Stimulated activated CD8-positive, alpha-beta memory T cell treated with anti-CD3 and anti-CD28 coated beads, Interleukin-7, amount 100 ng/mL, for 48 hours (primary cell): ENCODE results near the gene R3HDM2.

ENCODE experiments used
- DNase-seq, 2 donors: peaks; one replicate each; pipeline ENCODE4 v3.0.0-alpha.2; 2020; ENCODE audit warnings: low read depth in 1 of 2; ENCODE audit errors: extremely low read depth in 1 of 2

R3HDM2 gene

DNA sequence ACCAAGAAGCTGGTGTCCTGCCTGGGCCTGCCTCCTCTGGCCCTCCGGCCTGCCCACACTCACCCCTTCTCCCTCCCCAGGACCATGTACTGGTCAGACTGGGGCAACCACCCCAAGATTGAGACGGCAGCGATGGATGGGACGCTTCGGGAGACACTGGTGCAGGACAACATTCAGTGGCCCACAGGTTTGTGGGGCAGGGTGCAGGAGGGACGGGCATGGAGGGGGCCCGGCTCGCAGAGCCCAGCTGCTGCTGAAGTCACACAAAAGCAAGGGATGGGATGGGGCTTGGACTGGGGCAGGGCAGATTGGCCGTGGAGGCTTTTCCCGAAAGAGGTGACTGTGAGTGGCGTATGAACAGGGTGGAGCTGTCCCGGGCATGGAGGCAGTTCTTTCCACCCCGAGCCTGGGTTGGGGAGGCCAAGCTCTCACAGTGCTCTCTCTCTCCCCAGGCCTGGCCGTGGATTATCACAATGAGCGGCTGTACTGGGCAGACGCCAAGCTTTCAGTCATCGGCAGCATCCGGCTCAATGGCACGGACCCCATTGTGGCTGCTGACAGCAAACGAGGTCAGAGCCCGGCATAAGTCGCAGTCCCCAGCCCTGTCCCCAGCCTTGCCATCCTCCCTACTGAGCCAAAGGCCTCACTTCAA is 222.1 kb downstream of the R3HDM2 start:
- DNase-seq = no peak

DNA sequence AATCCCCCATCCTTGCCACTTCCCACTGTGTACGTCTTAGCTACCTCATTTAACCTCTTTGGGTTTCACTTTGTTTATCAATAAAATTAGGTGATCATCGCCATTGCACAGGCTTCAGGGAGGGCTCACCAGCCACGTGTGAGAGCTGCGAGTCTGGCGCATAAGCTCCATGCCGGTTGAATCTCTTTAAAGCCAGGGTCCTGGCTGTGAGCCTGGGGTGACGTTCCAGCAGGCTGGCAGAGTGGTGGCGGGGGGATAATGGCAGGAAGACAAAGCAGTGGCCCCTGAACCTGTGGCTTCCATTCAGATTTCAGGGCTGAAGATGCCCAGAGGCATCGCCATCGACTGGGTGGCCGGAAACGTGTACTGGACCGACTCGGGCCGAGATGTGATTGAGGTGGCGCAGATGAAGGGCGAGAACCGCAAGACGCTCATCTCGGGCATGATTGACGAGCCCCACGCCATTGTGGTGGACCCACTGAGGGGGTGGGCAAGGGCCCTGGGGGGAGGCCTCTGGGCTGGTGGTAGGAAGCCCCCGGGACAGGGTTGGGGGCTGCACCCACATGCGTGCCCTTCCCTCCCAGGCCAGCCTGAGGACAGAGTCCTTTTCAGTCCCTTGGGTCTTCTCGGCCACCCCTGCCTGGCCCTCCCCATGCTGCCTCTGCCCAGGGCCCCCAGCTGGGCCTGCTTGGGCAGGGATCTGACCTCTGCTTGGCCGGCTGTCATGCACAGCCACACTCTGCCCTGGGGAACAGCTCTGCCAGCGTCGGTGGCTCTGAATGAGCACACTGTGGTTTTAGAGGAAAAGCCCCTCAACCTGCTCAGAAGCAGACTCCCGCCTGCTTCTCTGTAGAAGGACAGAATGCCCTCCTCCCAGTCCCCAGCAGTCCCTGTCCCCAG is 222.9 kb downstream of the R3HDM2 start:
- no peak for DNase-seq

GRCh38 chr12:57205931-57206330 is 224.9 kb downstream of the R3HDM2 start:
- no peak for DNase-seq

DNA sequence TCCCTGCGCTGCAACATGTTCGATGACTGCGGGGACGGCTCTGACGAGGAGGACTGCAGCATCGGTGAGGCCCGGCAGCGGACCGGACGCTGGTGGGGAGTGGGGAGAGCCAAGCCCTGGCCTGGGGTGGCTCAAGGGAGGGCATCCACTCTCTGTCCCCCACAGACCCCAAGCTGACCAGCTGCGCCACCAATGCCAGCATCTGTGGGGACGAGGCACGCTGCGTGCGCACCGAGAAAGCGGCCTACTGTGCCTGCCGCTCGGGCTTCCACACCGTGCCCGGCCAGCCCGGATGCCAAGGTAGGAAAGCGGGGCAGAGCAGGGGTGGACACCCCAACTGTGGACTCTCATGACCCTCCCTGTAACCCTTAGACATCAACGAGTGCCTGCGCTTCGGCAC is 225.7 kb downstream of the R3HDM2 start:
- DNase-seq = no peak

DNA sequence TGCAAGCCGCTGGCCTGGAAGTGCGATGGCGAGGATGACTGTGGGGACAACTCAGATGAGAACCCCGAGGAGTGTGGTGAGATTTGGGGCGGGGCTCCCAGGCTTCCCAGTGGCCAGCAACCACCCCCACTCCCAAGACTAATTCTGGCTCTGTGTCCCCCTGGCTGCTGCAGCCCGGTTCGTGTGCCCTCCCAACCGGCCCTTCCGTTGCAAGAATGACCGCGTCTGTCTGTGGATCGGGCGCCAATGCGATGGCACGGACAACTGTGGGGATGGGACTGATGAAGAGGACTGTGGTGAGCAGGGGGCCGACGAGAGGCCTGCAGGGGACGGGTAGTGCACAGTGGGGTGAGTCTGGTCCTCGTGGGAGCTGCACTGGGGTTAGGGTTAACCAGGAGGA is 226.4 kb downstream of the R3HDM2 start:
- no peak for DNase-seq

DNA sequence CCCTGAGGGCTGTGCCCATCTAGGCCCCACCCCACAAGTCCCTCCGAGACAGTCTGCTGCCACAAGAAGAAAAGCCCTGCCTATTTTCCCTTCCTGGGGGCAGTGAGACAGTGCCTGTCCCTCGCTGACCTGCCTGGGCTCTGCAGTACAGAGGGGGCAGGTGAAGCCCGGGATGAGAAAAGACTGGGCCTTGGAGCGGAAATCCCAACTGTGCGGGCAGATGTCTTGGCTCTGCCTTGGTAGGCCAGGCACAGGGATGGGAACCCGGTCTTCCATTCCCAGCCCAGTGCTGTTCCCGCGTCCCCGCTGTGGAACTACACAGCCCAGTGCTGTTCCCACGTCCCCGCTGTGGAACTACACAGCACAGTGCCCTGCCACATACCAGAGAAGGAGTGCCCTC is 227.1 kb downstream of the R3HDM2 start:
- DNase-seq = no peak
